GM23248 (cell line): ENCODE results near the gene PIP5K1B.

Experiments used
- EZH2 ChIP-seq: fragments of 200-600 bp; sonication (generic); IDR thresholded peaks from 2 replicates; pipeline ENCODE4 v1.6.1; 2018; ENCODE audit warnings: antibody characterized with exemption, mild to moderate bottlenecking; ENCODE audit not compliant: insufficient read depth, poor library complexity, severe bottlenecking
- EZH2phosphoT487 ChIP-seq: fragments of 200-600 bp; sonication (generic); IDR thresholded peaks from 2 replicates; pipeline ENCODE4 v1.6.1; 2018; ENCODE audit warnings: antibody characterized with exemption, moderate library complexity, mild to moderate bottlenecking, low read depth; ENCODE audit not compliant: insufficient read depth

- TF ChIP-seq EZH2 (no peak), EZH2phosphoT487 (no peak)
Observed at GRCh38 chr9:68711281-68711680, 6.2 kb downstream of the PIP5K1B start.
